Right ventricle myocardium inferior (tissue), 1 donor: Measurements from ENCODE around the gene UBQLN4. TPM values are rescaled to one million over a fixed set of nuclear protein-coding genes. Genes with fewer than 3 reads are reported as not detected.

ENCODE experiments used
- ATAC-seq: fragments of 200-7000 bp; cut with Tn5 transposase; one replicate; pipeline ENCODE4 v1.9.1; 2020; ENCODE audit warnings: mild to moderate bottlenecking, moderate library complexity
- DNase-seq: peaks from one replicate; pipeline ENCODE4 v3.0.0; 2021; ENCODE audit errors: missing footprints
- intact Hi-C: fragments of 100-400 bp; cut with DNase I; formaldehyde crosslinking; loops from one replicate; pipeline ENCODE4 v1.11.0; 2022
- long read RNA-seq: library from polyadenylated mRNA; unstranded; transcript quantifications from one replicate; pipeline ENCODE4 v2.0.0, GENCODE V29; 2021
- total RNA-seq: library from RNA; stranded (reverse); fragmentation: NEBNext Ultra II Directional; extraction: Animal tissue kit (Norgen Biotek cat#: 25700); gene quantifications from one replicate; pipeline ENCODE4 v1.2.1, GENCODE V29; 2021
- donor health status: DM: no; HTN: yes; CAD: no; lungs with severe emphysema.

The UBQLN4 gene
- 33.5 TPM for total RNA-seq
- long read RNA-seq, transcript UBQLN4-201 (11 exons, 3,576 nt), result major isoform, 11 of 27 reads
- long read RNA-seq, partial matches to known transcripts, result 13 of 27 reads
- long read RNA-seq, other reads (novel, unspliced or antisense), result 3 of 27 reads

GRCh38 chr1:156053768-156054499, at the start of gene UBQLN4:
Gene UBQLN4 (minus strand): TSS chr1:156053798. CDS start chr1:156053701, 97 bp downstream.
- peak; percentile 92 for DNase-seq
- peak; percentile 85 for ATAC-seq
- intact Hi-C loops, result loop anchor here (1.0 to 5.0 kb wide), 3 partner anchors 33 to 194 kb away; partner anchors contain the start of genes KHDC4 and SSR2

GRCh38 chr1:156102633-156103511, 49.3 kb upstream of the UBQLN4 start:
- no peak for ATAC-seq
- intact Hi-C loops, result no loop called here
- no peak for DNase-seq

GRCh38 chr1:156101880-156102279, 48.3 kb upstream of the UBQLN4 start:
- intact Hi-C loops, result no loop called here
- no peak for DNase-seq
- ATAC-seq, result no peak

GRCh38 chr1:156100205-156100995, 46.8 kb upstream of the UBQLN4 start:
- no peak for ATAC-seq
- DNase-seq, result no peak
- intact Hi-C loops, result no loop called here

GRCh38 chr1:156099282-156099681, 45.7 kb upstream of the UBQLN4 start:
- ATAC-seq, result no peak
- no peak for DNase-seq
- intact Hi-C loops, result no loop called here

- ATAC-seq, result no peak
- intact Hi-C loops, result no loop called here
- DNase-seq, result no peak
Measured at GRCh38 chr1:156098784-156099183, 45.2 kb upstream of the UBQLN4 start.

GRCh38 chr1:156097499-156098178, 44.0 kb upstream of the UBQLN4 start:
- no peak for ATAC-seq
- intact Hi-C loops, result no loop called here

GRCh38 chr1:156096640-156097391, 43.2 kb upstream of the UBQLN4 start:
- ATAC-seq (peak; percentile 96), DNase-seq (peak; percentile 95)
- intact Hi-C loops, result loop anchor here (1.0 kb wide), 1 partner anchor 33 kb away; no protein-coding TSS in a partner anchor

More at GRCh38 chr1:156097499-156098178, 44.0 kb upstream of the UBQLN4 start:
- no peak for DNase-seq

GRCh38 chr1:156095906-156096508, 42.4 kb upstream of the UBQLN4 start:
- ATAC-seq, result no peak
- no peak for DNase-seq
- intact Hi-C loops, result loop anchor here (1.0 kb wide), 1 partner anchor 34 kb away; no protein-coding TSS in a partner anchor

GRCh38 chr1:156091610-156092009, 38.0 kb upstream of the UBQLN4 start:
- DNase-seq (no peak), ATAC-seq (no peak)
- intact Hi-C loops, result no loop called here

GRCh38 chr1:156090840-156091188, 37.2 kb upstream of the UBQLN4 start:
- DNase-seq, result peak; percentile 93
- intact Hi-C loops, result loop anchor here (1.0 kb wide), 2 partner anchors 39 to 134 kb away; no protein-coding TSS in a partner anchor
- peak; percentile 80 for ATAC-seq

- intact Hi-C loops, result loop anchor here (1.0 kb wide), 2 partner anchors 40 to 135 kb away; no protein-coding TSS in a partner anchor
- DNase-seq, result no peak
Measured at GRCh38 chr1:156090138-156090839, 36.7 kb upstream of the UBQLN4 start.

GRCh38 chr1:156089704-156090103, 36.1 kb upstream of the UBQLN4 start:
- ATAC-seq, result no peak
- intact Hi-C loops, result loop anchor here (1.0 kb wide), 2 partner anchors 41 to 136 kb away; no protein-coding TSS in a partner anchor
- no peak for DNase-seq

More at GRCh38 chr1:156090138-156090839, 36.7 kb upstream of the UBQLN4 start:
- peak; percentile 18 for ATAC-seq

GRCh38 chr1:156086256-156086662, 32.7 kb upstream of the UBQLN4 start:
- no peak for DNase-seq
- intact Hi-C loops, result no loop called here
- ATAC-seq, result peak; percentile 43

- DNase-seq (no peak), ATAC-seq (no peak)
- intact Hi-C loops, result no loop called here
Measured at GRCh38 chr1:156083800-156084790, 30.5 kb upstream of the UBQLN4 start.
